HL-60 (cell line): Measurements from ENCODE around the gene ZFP36.

Experiments
- DNase-seq, 2 experiments: peaks; one replicate each; pipeline ENCODE4 v3.0.0-alpha.2; 2010 to 2020; ENCODE audit warnings: low read depth in 1 of 2, low spot score in 1 of 2
- H3K27ac ChIP-seq: fragments of 250-450 bp; sonication (Bioruptor Pico); replicated peaks from 2 replicates; pipeline ENCODE4 v1.5.1; 2020; ENCODE audit warnings: mild to moderate bottlenecking, moderate library complexity
- H3K27me3 ChIP-seq: fragments of 250-450 bp; sonication (Bioruptor Pico); 2 replicates; pipeline ENCODE4 v1.5.1; 2021; ENCODE audit warnings: mild to moderate bottlenecking, moderate library complexity; ENCODE audit not compliant: insufficient read depth, poor library complexity, severe bottlenecking
- H3K4me3 ChIP-seq: replicated peaks from 2 replicates; pipeline ENCODE4 v1.5.1; 2011; ENCODE audit warnings: mild to moderate bottlenecking, control low read depth, low read length; ENCODE audit not compliant: insufficient read depth
- GABPA ChIP-seq: IDR thresholded peaks from 2 replicates; pipeline ENCODE4 v1.6.1; 2012; ENCODE audit warnings: low read depth
- POLR2AphosphoS5 ChIP-seq: IDR thresholded peaks from 2 replicates; pipeline ENCODE4 v1.6.1; 2012; ENCODE audit warnings: low read depth
- REST ChIP-seq: IDR thresholded peaks from 2 replicates; pipeline ENCODE4 v1.6.1; 2012; ENCODE audit warnings: low read depth; ENCODE audit not compliant: insufficient replicate concordance
- SPI1 ChIP-seq: IDR thresholded peaks from 2 replicates; pipeline ENCODE4 v1.6.1; 2012; ENCODE audit warnings: low read depth, mild to moderate bottlenecking, borderline replicate concordance
- TF ChIP-seq, protein P1 (sequence below): IDR thresholded peaks from one replicate; pipeline ENCODE4 v1.5.1; 2011; ENCODE audit warnings: low read length, control low read depth, inconsistent platforms; ENCODE audit not compliant: insufficient read depth

The ZFP36 gene

DNA sequence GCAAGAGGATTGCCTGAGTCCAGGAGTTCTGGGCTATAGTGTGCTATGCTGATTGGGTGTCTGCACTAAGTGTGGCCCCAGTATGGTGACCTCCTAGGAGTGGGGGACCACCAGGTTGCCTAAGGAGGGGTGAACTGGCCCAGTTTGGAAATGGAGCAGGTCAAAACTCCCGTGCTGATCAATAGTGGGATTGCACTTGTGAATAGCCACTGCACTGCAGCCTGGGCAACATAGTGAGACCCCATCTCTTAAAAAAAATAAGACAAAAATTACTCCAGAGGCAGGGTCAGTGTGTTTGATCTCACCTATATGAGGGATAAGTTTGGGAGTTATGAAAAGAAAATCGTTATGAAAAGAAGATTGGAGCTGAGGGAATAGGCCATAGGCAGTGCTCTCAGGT lies 37.4 kb upstream of the ZFP36 start:
- no peak for TF ChIP-seq GABPA
- TF ChIP-seq POLR2AphosphoS5, result no peak
- TF ChIP-seq, protein P1, sequence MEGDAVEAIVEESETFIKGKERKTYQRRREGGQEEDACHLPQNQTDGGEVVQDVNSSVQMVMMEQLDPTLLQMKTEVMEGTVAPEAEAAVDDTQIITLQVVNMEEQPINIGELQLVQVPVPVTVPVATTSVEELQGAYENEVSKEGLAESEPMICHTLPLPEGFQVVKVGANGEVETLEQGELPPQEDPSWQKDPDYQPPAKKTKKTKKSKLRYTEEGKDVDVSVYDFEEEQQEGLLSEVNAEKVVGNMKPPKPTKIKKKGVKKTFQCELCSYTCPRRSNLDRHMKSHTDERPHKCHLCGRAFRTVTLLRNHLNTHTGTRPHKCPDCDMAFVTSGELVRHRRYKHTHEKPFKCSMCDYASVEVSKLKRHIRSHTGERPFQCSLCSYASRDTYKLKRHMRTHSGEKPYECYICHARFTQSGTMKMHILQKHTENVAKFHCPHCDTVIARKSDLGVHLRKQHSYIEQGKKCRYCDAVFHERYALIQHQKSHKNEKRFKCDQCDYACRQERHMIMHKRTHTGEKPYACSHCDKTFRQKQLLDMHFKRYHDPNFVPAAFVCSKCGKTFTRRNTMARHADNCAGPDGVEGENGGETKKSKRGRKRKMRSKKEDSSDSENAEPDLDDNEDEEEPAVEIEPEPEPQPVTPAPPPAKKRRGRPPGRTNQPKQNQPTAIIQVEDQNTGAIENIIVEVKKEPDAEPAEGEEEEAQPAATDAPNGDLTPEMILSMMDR, result no peak
- TF ChIP-seq REST, result no peak
- TF ChIP-seq SPI1, result no peak
- Histone ChIP-seq H3K4me3 (no peak overlapping the region), H3K27me3 (no peaks in the 10 kb centered on the region), H3K27ac (no peak overlapping the region)
- no peak for DNase-seq

GRCh38 chr19:39370735-39371134 lies 35.9 kb upstream of the ZFP36 start:
- Histone ChIP-seq H3K27me3 (no peaks in the 10 kb centered on the region), H3K27ac (no peak overlapping the region), H3K4me3 (no peak overlapping the region)
- no peak for TF ChIP-seq POLR2AphosphoS5
- TF ChIP-seq GABPA, result no peak
- no peak for TF ChIP-seq SPI1
- no peak for DNase-seq

GRCh38 chr19:39372047-39372802 lies 34.4 kb upstream of the ZFP36 start:
- no peaks in the 10 kb centered on the region for H3K27me3 ChIP-seq
- H3K27ac ChIP-seq, result no peak overlapping the region
- TF ChIP-seq POLR2AphosphoS5, result no peak
- TF ChIP-seq REST, result no peak
- TF ChIP-seq, protein P1, result no peak
- TF ChIP-seq GABPA, result no peak
- TF ChIP-seq SPI1, result no peak
- no peak overlapping the region for H3K4me3 ChIP-seq
- no peak for DNase-seq

DNA sequence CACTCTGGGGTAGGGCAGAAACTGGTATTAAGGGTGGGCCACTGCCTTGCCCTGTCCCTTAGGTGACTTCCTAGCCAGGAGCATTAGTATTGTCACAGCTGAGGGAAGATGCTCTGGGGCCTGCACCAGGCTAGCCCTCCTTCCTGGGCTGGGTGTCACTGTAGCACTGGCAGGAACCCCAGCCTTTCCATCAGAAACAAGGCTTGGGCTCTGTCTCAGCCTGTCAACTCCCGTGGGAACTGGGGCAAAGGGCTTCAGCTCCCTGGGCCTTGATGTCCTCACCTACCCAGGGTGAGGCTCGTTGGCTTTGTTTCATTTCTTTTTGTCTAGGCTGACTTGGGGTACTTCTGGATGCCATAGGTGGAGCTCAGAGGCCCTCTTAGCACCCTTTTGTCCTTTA lies 33.7 kb upstream of the ZFP36 start:
- H3K27me3 ChIP-seq, result no peaks in the 10 kb centered on the region
- no peak for DNase-seq
- no peak overlapping the region for H3K27ac ChIP-seq
- H3K4me3 ChIP-seq, result no peak overlapping the region
- TF ChIP-seq GABPA (no peak), SPI1 (no peak), REST (no peak), POLR2AphosphoS5 (no peak)
- TF ChIP-seq, protein P1, result no peak
